Small intestine (tissue), 16 donors: ENCODE results near the gene DCAF8. TPM values are rescaled to one million over a fixed set of nuclear protein-coding genes. Genes with fewer than 3 reads are reported as not detected.

ENCODE experiments used
- DNase-seq, 2 donors: peaks; one replicate each; pipeline versions ENCODE4 v3.0.0 to v3.0.0-alpha.2; 2013
- FAIRE-seq: peaks from 2 replicates; lab custom pipeline; 2012; peaks lifted over from hg19 to GRCh38; lab: Jason Lieb, UNC
- H3K27ac ChIP-seq, 3 donors: one replicate each; pipeline ENCODE4 v1.5.1; 2013; ENCODE audit warnings: low read length in 2 of 3, mild to moderate bottlenecking in 2 of 3, control low read depth in 1 of 3, inconsistent platforms in 1 of 3, low read depth in 1 of 3, moderate library complexity in 1 of 3
- H3K27me3 ChIP-seq, 3 donors: one replicate each; pipeline ENCODE4 v1.6.1; 2013; ENCODE audit warnings: low read length in 3 of 3, inconsistent platforms in 1 of 3; ENCODE audit not compliant: control insufficient read depth in 3 of 3, insufficient read depth in 3 of 3
- H3K36me3 ChIP-seq, 3 donors: one replicate each; pipeline ENCODE4 v1.6.1; 2013; ENCODE audit warnings: low read length in 3 of 3, inconsistent platforms in 1 of 3, low read depth in 1 of 3, mild to moderate bottlenecking in 1 of 3, moderate library complexity in 1 of 3; ENCODE audit not compliant: control insufficient read depth in 3 of 3, insufficient read depth in 2 of 3
- H3K4me1 ChIP-seq, 3 donors: one replicate each; pipeline ENCODE4 v1.6.1; 2013; ENCODE audit warnings: low read length in 2 of 3, inconsistent platforms in 1 of 3, low read depth in 1 of 3, mild to moderate bottlenecking in 1 of 3, moderate library complexity in 1 of 3; ENCODE audit not compliant: control insufficient read depth in 3 of 3, insufficient read depth in 2 of 3
- H3K4me3 ChIP-seq, 3 donors: one replicate each; pipeline ENCODE4 v1.5.1; 2013; ENCODE audit warnings: low read length in 3 of 3, control low read depth in 1 of 3, inconsistent platforms in 1 of 3, low read depth in 1 of 3, mild to moderate bottlenecking in 1 of 3, moderate library complexity in 1 of 3
- H3K9me3 ChIP-seq, 2 donors: one replicate each; pipeline ENCODE4 v1.6.1; 2013; ENCODE audit warnings: low read depth in 1 of 2, low read length in 1 of 2; ENCODE audit not compliant: control insufficient read depth in 2 of 2, insufficient read depth in 1 of 2
- WGBS, 3 donors: extraction: QIAGEN DNeasy Blood & Tissue Kit; methylation state at CpG; one replicate each; pipeline ENCODE4 v1.1.7; 2013; 5-methylcytosine and 5-hydroxymethylcytosine counted together
- long read RNA-seq, 10 donors: transcript quantifications; one replicate each; lab custom pipeline, GENCODE V29; 2026
- polyA plus RNA-seq, 4 donors: library from polyadenylated mRNA; stranded (reverse) in 3 of 4; unstranded in 1 of 4; fragments of 200-250 nt in 3 of 4; fragments of 120-200 nt in 1 of 4; gene quantifications; one replicate each; pipeline versions ENCODE4 v1.2.1 to v1.2.3, GENCODE V29; 2013
- donor health status: healthy with polysubstance abuse.
- donor health status: control.
- donor health status: control.
- donor health status: Bipolar disorder and iron deficiency.
- donor health status: healthy.

Gene DCAF8
- polyA plus RNA-seq, result 100 to 1,000 TPM in 1 of 4 donors, 10 to 100 TPM in 3; 43.5 to 145 (median 59.1) TPM
- long read RNA-seq, donor 1, result 0 reads
- long read RNA-seq, donor 2, partial matches to known transcripts, result 0 of 5 reads
- long read RNA-seq, donor 2, other reads (novel, unspliced or antisense), result 0 of 5 reads
- long read RNA-seq, donor 3, partial matches to known transcripts, result 0 of 11 reads
- long read RNA-seq, donor 3, other reads (novel, unspliced or antisense), result 0 of 11 reads
- long read RNA-seq, donor 4, partial matches to known transcripts, result 0 of 1 reads
- long read RNA-seq, donor 4, other reads (novel, unspliced or antisense), result 0 of 1 reads
- long read RNA-seq, donor 5, partial matches to known transcripts, result 0 of 2 reads
- long read RNA-seq, donor 5, other reads (novel, unspliced or antisense), result 0 of 2 reads
- long read RNA-seq, donor 6, full-length matches to known transcripts, result 10 of 10 reads
- long read RNA-seq, donor 6, partial matches to known transcripts, result 0 of 10 reads
- long read RNA-seq, donor 6, other reads (novel, unspliced or antisense), result 0 of 10 reads
- long read RNA-seq, donor 7, result 0 reads
- long read RNA-seq, donor 8, partial matches to known transcripts, result 0 of 2 reads
- long read RNA-seq, donor 8, other reads (novel, unspliced or antisense), result 0 of 2 reads
- long read RNA-seq, donor 9, partial matches to known transcripts, result 0 of 2 reads
- long read RNA-seq, donor 9, other reads (novel, unspliced or antisense), result 0 of 2 reads
- long read RNA-seq, donor 10, full-length matches to known transcripts, result 13 of 13 reads
- long read RNA-seq, donor 10, partial matches to known transcripts, result 0 of 13 reads
- long read RNA-seq, donor 10, other reads (novel, unspliced or antisense), result 0 of 13 reads

DNA sequence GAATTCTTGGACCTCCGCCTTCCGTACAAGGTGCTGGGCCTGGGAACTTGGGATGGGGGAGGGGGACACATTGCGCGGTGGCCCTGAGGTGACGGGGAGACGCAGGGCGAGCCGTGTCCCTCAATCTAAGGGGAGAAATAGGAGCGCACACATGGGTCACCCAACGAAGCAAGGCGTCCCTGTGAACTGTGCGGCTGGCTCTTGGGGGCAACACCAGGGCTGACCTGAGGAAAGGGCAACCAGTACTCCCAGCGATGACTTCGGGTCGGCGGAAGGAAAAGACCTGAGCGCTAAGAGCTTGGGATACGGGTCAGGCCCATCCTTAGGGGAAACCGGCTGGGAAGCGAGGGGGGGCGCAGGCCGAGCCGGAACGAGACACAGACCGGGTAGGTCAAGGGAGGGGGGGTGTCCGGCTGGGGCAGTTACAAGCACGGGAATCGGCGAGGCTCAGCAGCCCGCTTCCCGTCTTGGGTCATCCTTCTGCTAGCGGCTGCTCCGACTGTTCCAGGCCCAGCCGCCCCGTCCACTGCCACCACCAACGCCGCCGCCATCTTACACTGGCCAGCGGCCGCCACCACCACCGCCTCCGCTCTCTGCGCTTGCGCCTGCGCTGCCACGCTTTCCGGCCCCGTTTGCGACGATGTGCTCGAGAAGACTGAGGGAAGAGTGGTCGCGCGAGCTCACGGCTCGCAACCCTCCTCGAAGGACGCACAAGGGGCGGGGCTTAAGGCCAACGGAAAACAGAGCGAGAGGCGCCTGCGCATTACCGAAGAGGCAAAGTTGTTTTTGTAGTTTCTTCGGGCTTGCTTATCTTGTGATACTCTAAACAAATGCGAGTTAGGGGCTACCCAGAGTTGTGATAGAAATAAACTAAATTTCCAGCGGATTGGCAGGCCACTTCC lies at the start of gene DCAF8:
DCAF8 (minus strand) TSS at position 657 of the 902 bp plus-strand sequence. CDS start 18,541 bp downstream, outside the sequence.
- Histone ChIP-seq H3K36me3 (peaks cover 0 to 3% (median 0%) of the 10 kb centered on the region in 3 donors), H3K27ac (peak within 1 kb of the TSS; percentile 85 to 98 (median 91)), H3K9me3 (no peaks in the 10 kb centered on the region), H3K4me1 (peaks cover 3 to 12% (median 7%) of the 10 kb centered on the region in 3 donors), H3K4me3 (peak within 1 kb of the TSS; percentile 74 to 99 (median 91)), H3K27me3 (no peaks in the 10 kb centered on the region)
- DNase-seq (peak; percentile 99), FAIRE-seq (no peak)
- 0 to 1% (median 0%) methylated on average over 62 to 67 of the region's 67 CpGs for WGBS, 3 donors

DNA sequence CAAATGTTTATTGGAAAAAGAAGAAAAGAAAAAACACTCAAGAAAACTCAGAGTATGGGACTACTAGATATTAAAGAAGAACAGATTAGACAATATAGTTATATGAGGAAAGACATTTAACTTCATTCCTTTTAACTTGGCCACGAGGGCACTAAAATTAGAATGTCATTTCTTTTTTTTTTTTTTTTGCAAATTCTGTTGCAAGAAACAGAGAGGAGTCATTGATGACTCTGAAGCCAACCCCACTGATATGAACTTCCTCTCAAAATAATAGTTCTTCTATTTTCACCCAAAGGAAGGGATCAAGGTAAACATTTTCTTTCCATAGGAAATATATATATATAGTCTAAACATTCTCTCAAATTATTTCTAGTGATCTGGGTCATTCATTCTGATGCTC lies 47.2 kb upstream of the DCAF8 start:
- 54 to 85% (median 70%) methylated on average over 1 of the region's 1 CpG for WGBS, 3 donors
- FAIRE-seq (no peak), DNase-seq (no peak)
- Histone ChIP-seq H3K9me3 (no peaks in the 10 kb centered on the region), H3K27ac (no peak overlapping the region), H3K4me3 (no peak overlapping the region), H3K27me3 (no peaks in the 10 kb centered on the region), H3K36me3 (peaks cover 26 to 48% (median 43%) of the 10 kb centered on the region in 3 donors), H3K4me1 (no peaks in the 10 kb centered on the region)

DNA sequence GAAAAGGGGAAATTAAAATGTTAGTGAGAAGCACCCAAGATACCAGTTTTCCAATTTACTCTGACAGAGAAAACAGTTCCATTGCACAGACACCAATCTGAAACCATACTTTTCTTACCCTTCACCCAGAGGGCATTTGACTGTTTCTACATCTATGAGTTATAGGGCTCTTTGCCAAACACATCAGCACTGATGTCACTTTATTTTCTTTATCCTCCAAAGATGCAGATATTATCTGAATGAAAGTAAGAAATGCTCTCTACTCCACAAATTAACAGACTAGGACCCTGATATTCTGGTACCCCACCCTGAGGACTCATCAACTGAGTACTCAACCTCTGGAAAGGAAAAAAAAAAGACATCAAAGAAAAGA lies 46.8 kb upstream of the DCAF8 start:
- DNase-seq (no peak), FAIRE-seq (no peak)
- H3K27ac ChIP-seq, result no peak overlapping the region
- H3K27me3 ChIP-seq, result no peaks in the 10 kb centered on the region
- H3K4me3 ChIP-seq, result no peak overlapping the region
- no peaks in the 10 kb centered on the region for H3K4me1 ChIP-seq
- no peaks in the 10 kb centered on the region for H3K9me3 ChIP-seq
- H3K36me3 ChIP-seq, result peaks cover 22 to 50% (median 43%) of the 10 kb centered on the region in 3 donors

- Histone ChIP-seq H3K27me3 (no peaks in the 10 kb centered on the region), H3K36me3 (peaks cover 21 to 50% (median 46%) of the 10 kb centered on the region in 3 donors), H3K4me1 (no peaks in the 10 kb centered on the region), H3K9me3 (no peaks in the 10 kb centered on the region), H3K27ac (no peak overlapping the region), H3K4me3 (no peak overlapping the region)
- DNase-seq (no peak), FAIRE-seq (no peak)
- WGBS, 3 donors, result 87 to 97% (median 92%) methylated on average over 4 of the region's 4 CpGs
Measured at GRCh38 chr1:160308451-160309184, 46.3 kb upstream of the DCAF8 start.

- H3K27ac ChIP-seq, result no peak overlapping the region
- no peaks in the 10 kb centered on the region for H3K27me3 ChIP-seq
- no peaks in the 10 kb centered on the region for H3K4me1 ChIP-seq
- H3K36me3 ChIP-seq, result peaks cover 18 to 47% (median 47%) of the 10 kb centered on the region in 3 donors
- WGBS, 3 donors, result 87 to 94% (median 93%) methylated on average over 13 of the region's 13 CpGs
- no peak overlapping the region for H3K4me3 ChIP-seq
- FAIRE-seq (no peak), DNase-seq (no peak)
- no peaks in the 10 kb centered on the region for H3K9me3 ChIP-seq
Measured at GRCh38 chr1:160307118-160307791, 44.9 kb upstream of the DCAF8 start.

- FAIRE-seq (no peak), DNase-seq (no peak)
- no peaks in the 10 kb centered on the region for H3K27me3 ChIP-seq
- 83 to 89% (median 87%) methylated on average over 7 of the region's 7 CpGs for WGBS, 3 donors
- peaks cover 22 to 45% (median 27%) of the 10 kb centered on the region in 3 donors for H3K36me3 ChIP-seq
- H3K9me3 ChIP-seq, result no peaks in the 10 kb centered on the region
- H3K4me3 ChIP-seq, result no peak overlapping the region
- H3K27ac ChIP-seq, result no peak overlapping the region
- no peaks in the 10 kb centered on the region for H3K4me1 ChIP-seq
Measured at GRCh38 chr1:160300173-160300572, 37.8 kb upstream of the DCAF8 start.

GRCh38 chr1:160296036-160296435 lies 33.7 kb upstream of the DCAF8 start:
- no peak overlapping the region for H3K27ac ChIP-seq
- H3K27me3 ChIP-seq, result no peaks in the 10 kb centered on the region
- H3K4me1 ChIP-seq, result no peaks in the 10 kb centered on the region
- H3K36me3 ChIP-seq, result peaks cover 38 to 59% (median 54%) of the 10 kb centered on the region in 3 donors
- no peak overlapping the region for H3K4me3 ChIP-seq
- DNase-seq (no peak), FAIRE-seq (no peak)
- no peaks in the 10 kb centered on the region for H3K9me3 ChIP-seq
- WGBS, 3 donors, result 92 to 95% (median 93%) methylated on average over 1 of the region's 1 CpG
